GM12873 (cell line): ENCODE results near the gene AGAP1.

ENCODE experiments used
- CTCF ChIP-seq: IDR thresholded peaks from 2 replicates; pipeline ENCODE4 v1.5.1; 2012; ENCODE audit warnings: low read depth, mild to moderate bottlenecking, moderate library complexity, low read length, control low read depth; ENCODE audit not compliant: insufficient read depth; ENCODE audit errors: missing control alignments

Gene AGAP1

GRCh38 chr2:235471186-235471747, 22.6 kb upstream of the AGAP1 start:
- no peak for TF ChIP-seq CTCF

- no peak for TF ChIP-seq CTCF
Observed at GRCh38 chr2:235472443-235472842, 21.4 kb upstream of the AGAP1 start.

- TF ChIP-seq CTCF = no peak
Observed at GRCh38 chr2:235478609-235479008, 15.2 kb upstream of the AGAP1 start.

GRCh38 chr2:235479604-235480003, 14.2 kb upstream of the AGAP1 start:
- TF ChIP-seq CTCF = no peak

- no peak for TF ChIP-seq CTCF
Observed at GRCh38 chr2:235480614-235481013, 13.2 kb upstream of the AGAP1 start.

GRCh38 chr2:235483313-235483712, 10.5 kb upstream of the AGAP1 start:
- TF ChIP-seq CTCF = no peak

GRCh38 chr2:235485362-235485761, 8.5 kb upstream of the AGAP1 start:
- TF ChIP-seq CTCF = no peak
